SU-DHL-6 (cell line): ENCODE measurements around the gene SNCB.

Source experiments
- EZH2phosphoT487 ChIP-seq: fragments of 200-600 bp; sonication (generic), shearing (Covaris generic); conservative IDR thresholded peaks from 2 replicates; pipeline ENCODE4 v1.6.1; 2018; ENCODE audit warnings: mild to moderate bottlenecking, antibody characterized with exemption, low read length, moderate library complexity, mixed read lengths
- TF ChIP-seq, protein P1 (sequence below): fragments of 200-600 bp; sonication (generic); IDR thresholded peaks from one replicate; pipeline ENCODE4 v1.5.1; 2017; ENCODE audit warnings: antibody characterized with exemption, mild to moderate bottlenecking, low read length, moderate library complexity; ENCODE audit not compliant: insufficient read depth, poor library complexity, severe bottlenecking

DNA sequence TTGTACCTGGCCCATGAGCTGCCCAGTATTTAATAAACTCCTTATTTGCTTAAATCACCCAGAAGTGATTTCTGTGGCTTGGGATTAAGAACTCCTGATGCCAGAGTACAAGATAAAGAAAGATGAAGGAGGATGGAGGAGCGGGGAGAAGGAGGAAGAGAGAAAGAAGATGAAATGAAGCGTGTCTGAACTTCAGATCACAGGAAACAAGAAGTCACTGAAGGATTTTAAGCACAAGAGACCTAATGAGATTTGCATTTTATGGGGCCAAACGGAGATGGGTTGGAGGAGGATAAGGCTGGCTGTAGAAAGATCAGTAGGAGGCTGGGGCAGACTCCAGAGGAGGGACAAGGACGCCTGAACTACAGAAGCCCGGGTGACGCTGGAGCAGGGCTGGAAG is 3.3 kb upstream of the SNCB start:
- TF ChIP-seq, protein P1, sequence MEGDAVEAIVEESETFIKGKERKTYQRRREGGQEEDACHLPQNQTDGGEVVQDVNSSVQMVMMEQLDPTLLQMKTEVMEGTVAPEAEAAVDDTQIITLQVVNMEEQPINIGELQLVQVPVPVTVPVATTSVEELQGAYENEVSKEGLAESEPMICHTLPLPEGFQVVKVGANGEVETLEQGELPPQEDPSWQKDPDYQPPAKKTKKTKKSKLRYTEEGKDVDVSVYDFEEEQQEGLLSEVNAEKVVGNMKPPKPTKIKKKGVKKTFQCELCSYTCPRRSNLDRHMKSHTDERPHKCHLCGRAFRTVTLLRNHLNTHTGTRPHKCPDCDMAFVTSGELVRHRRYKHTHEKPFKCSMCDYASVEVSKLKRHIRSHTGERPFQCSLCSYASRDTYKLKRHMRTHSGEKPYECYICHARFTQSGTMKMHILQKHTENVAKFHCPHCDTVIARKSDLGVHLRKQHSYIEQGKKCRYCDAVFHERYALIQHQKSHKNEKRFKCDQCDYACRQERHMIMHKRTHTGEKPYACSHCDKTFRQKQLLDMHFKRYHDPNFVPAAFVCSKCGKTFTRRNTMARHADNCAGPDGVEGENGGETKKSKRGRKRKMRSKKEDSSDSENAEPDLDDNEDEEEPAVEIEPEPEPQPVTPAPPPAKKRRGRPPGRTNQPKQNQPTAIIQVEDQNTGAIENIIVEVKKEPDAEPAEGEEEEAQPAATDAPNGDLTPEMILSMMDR, result no peak
- no peak for TF ChIP-seq EZH2phosphoT487
